K562 (cell line): ENCODE data around the gene VWA3A. TPM values are rescaled to one million over a fixed set of nuclear protein-coding genes. Genes with fewer than 3 reads are reported as not detected.

Experiments used
- ATAC-seq: fragments of 200-7000 bp; cut with Tn5 transposase; 3 replicates; pipeline ENCODE4 v1.9.1; 2020; ENCODE audit warnings: moderate library complexity
- Bru-seq: library from RNA; stranded (reverse); fragments of 400-500 nt; gene quantifications from one replicate; lab custom pipeline; 2021; lab: Mats Ljungman, UMichigan
- BruChase-seq, 2 experiments: library from RNA; stranded (reverse); fragments of 400-500 nt; gene quantifications; one replicate each; lab custom pipeline; 2021; lab: Mats Ljungman, UMichigan
- BruUV-seq: library from RNA; stranded (reverse); fragments of 400-500 nt; replicated peaks from 2 replicates; lab custom pipeline; 2021; lab: Mats Ljungman, UMichigan
- CTCF ChIA-PET: fragments of 300-600 bp; formaldehyde crosslinking; extraction: SDS; loops from one replicate; lab custom pipeline; 2021; ENCODE audit warnings: low intra/inter-chr PET ratio; lab: Yijun Ruan, JAX
- POLR2A ChIA-PET: fragments of 300-600, 350-650 bp; sonication (Branson Sonifier 250); formaldehyde crosslinking; extraction: SDS; loops from one replicate; lab custom pipeline; 2021; ENCODE audit warnings: antibody characterized with exemption, inconsistent platforms; lab: Yijun Ruan, JAX
- DNase-seq, 4 experiments: peaks; one replicate each; pipeline versions ENCODE4 v3.0.0 to v3.0.0-alpha.2; 2011 to 2018; ENCODE audit warnings: low spot score in 3 of 4, mixed read lengths in 3 of 4; ENCODE audit errors: extremely low read depth in 1 of 4
- FAIRE-seq: peaks from 2 replicates; lab custom pipeline; 2011; peaks lifted over from hg19 to GRCh38; lab: Jason Lieb, UNC
- H2AFZ ChIP-seq: 2 replicates; pipeline ENCODE4 v1.6.0; 2011; ENCODE audit warnings: low read depth, low read length, control low read depth, inconsistent platforms
- H3K27ac ChIP-seq: fragments of 200-600 bp; 3 replicates; pipeline ENCODE4 v1.8.0; 2011; ENCODE audit warnings: low read depth, mild to moderate bottlenecking, control low read depth, inconsistent platforms, low read length, moderate library complexity, mixed read lengths; ENCODE audit errors: extremely low read depth
- H3K27me3 ChIP-seq, 2 experiments: fragments of 300-600 bp in 1 of 2; 2 replicates in 1 of 2; 3 replicates in 1 of 2; pipeline versions ENCODE4 v1.6.0 to v1.8.0; 2011; ENCODE audit warnings: inconsistent platforms in 2 of 2, low read length in 2 of 2, mild to moderate bottlenecking in 1 of 2, mixed read lengths in 1 of 2, moderate library complexity in 1 of 2; ENCODE audit not compliant: control insufficient read depth in 2 of 2, insufficient read depth in 2 of 2
- H3K36me3 ChIP-seq: fragments of 300-600 bp; 3 replicates; pipeline ENCODE4 v1.8.0; 2011; ENCODE audit warnings: mild to moderate bottlenecking, low read length, inconsistent platforms; ENCODE audit not compliant: control insufficient read depth, insufficient read depth
- H3K4me1 ChIP-seq, 2 experiments: fragments of 200-600 bp in 1 of 2; replicated peaks in 1 of 2; 2 replicates in 1 of 2; 3 replicates in 1 of 2; pipeline versions ENCODE4 v1.5.1 to v1.8.0; 2011; ENCODE audit warnings: inconsistent platforms in 2 of 2, low read length in 2 of 2, mild to moderate bottlenecking in 1 of 2, mixed read lengths in 1 of 2, moderate library complexity in 1 of 2; ENCODE audit not compliant: control insufficient read depth in 2 of 2, insufficient read depth in 2 of 2
- H3K4me2 ChIP-seq: 2 replicates; pipeline ENCODE4 v1.6.1; 2011; ENCODE audit warnings: low read length, control low read depth, inconsistent platforms, mixed read lengths; ENCODE audit not compliant: insufficient read depth
- H3K4me3 ChIP-seq: fragments of 200-600 bp; sonication (generic), shearing (Covaris generic); 2 replicates; pipeline ENCODE4 v1.5.1; 2016; ENCODE audit warnings: control low read depth, inconsistent platforms
- H3K79me2 ChIP-seq: fragments of 200-600 bp; 3 replicates; pipeline ENCODE4 v1.8.0; 2011; ENCODE audit warnings: low read length, inconsistent platforms; ENCODE audit not compliant: control insufficient read depth, insufficient read depth
- H3K9ac ChIP-seq, 2 experiments: 2 replicates each; pipeline versions ENCODE4 v1.6.0 to v1.6.1; 2011; ENCODE audit warnings: low read depth in 2 of 2, low read length in 2 of 2, control low read depth in 1 of 2, inconsistent platforms in 1 of 2, mild to moderate bottlenecking in 1 of 2, mixed read lengths in 1 of 2; ENCODE audit not compliant: insufficient read depth in 1 of 2
- H3K9me1 ChIP-seq: one replicate; pipeline ENCODE4 v1.6.0; 2011; ENCODE audit warnings: inconsistent platforms, mild to moderate bottlenecking, low read length, moderate library complexity; ENCODE audit not compliant: control insufficient read depth, insufficient read depth
- H3K9me3 ChIP-seq: replicated peaks from 2 replicates; pipeline ENCODE4 v1.5.1; 2011; ENCODE audit warnings: low read depth, low read length, inconsistent platforms; ENCODE audit not compliant: control insufficient read depth, insufficient read depth
- H4K20me1 ChIP-seq: replicated peaks from 2 replicates; pipeline ENCODE4 v1.6.1; 2011; ENCODE audit warnings: low read length, inconsistent platforms, mixed read lengths; ENCODE audit not compliant: control insufficient read depth, insufficient read depth
- ATF7 ChIP-seq: fragments of 450-650 bp; IDR thresholded peaks from 2 replicates; pipeline ENCODE4 v1.7.1; 2014; ENCODE audit warnings: mild to moderate bottlenecking, moderate library complexity
- DDX20 ChIP-seq: fragments of 450-650 bp; IDR thresholded peaks from 2 replicates; pipeline ENCODE4 v1.6.1; 2016; ENCODE audit warnings: missing genetic modification characterization, low read depth, mild to moderate bottlenecking, missing compliant biosample characterization, moderate library complexity
- ETS1 ChIP-seq: conservative IDR thresholded peaks from 2 replicates; pipeline ENCODE4 v1.6.1; 2011; ENCODE audit warnings: low read depth, mild to moderate bottlenecking, low read length; ENCODE audit not compliant: control insufficient read depth
- FOXK2 ChIP-seq, 2 experiments: fragments of 450-650 bp; IDR thresholded peaks in 1 of 2; conservative IDR thresholded peaks in 1 of 2; 2 replicates each; pipeline ENCODE4 v1.6.1; 2016; ENCODE audit warnings: low read depth in 2 of 2, mild to moderate bottlenecking in 1 of 2
- GABPB1 ChIP-seq: sonication (generic); formaldehyde crosslinking; IDR thresholded peaks from 2 replicates; pipeline ENCODE4 v1.8.0; 2022; ENCODE audit warnings: mild to moderate bottlenecking, missing genetic modification reagents
- NONO ChIP-seq, 2 experiments: fragments of 200-400 bp in 1 of 2; fragments of 450-650 bp in 1 of 2; formaldehyde crosslinking in 1 of 2; IDR thresholded peaks; 2 replicates each; pipeline ENCODE4 v1.6.1; 2017; ENCODE audit warnings: low read depth in 2 of 2, mild to moderate bottlenecking in 2 of 2, moderate library complexity in 2 of 2, low read length in 1 of 2
- PRDM10 ChIP-seq: fragments of 450-650 bp; IDR thresholded peaks from 2 replicates; pipeline ENCODE4 v1.6.1; 2018; ENCODE audit not compliant: partially characterized antibody
- RFX1 ChIP-seq: fragments of 450-650 bp; IDR thresholded peaks from 2 replicates; pipeline ENCODE4 v1.6.1; 2016; ENCODE audit warnings: mild to moderate bottlenecking, moderate library complexity
- WGBS: fragments of 100-300 bp; shearing (Covaris generic); methylation state at CpG from one replicate; pipeline ENCODE4 v1.1.6; 2016; ENCODE audit warnings: low coverage, mixed read lengths; ENCODE audit not compliant: insufficient coverage; ENCODE audit errors: missing lambda C conversion rate; 5-methylcytosine and 5-hydroxymethylcytosine counted together
- in situ Hi-C: fragments of 300-500 bp; cut with MboI; formaldehyde crosslinking; loops from 4 replicates; pipeline ENCODE4 v1.15.0; 2018; ENCODE audit warnings: inconsistent platforms, mixed read lengths
- intact Hi-C: fragments of 100-400 bp; cut with micrococcal nuclease; formaldehyde crosslinking; loops from 2 replicates; pipeline ENCODE4 v1.14.2; 2022
- long read RNA-seq, 3 experiments: library from polyadenylated mRNA in 2 of 3; library from RNA in 1 of 3; unstranded in 2 of 3; stranded (forward) in 1 of 3; transcript quantifications; one replicate each; pipeline ENCODE4 v2.0.0, GENCODE V29; 2019 to 2022
- polyA minus RNA-seq, 3 experiments: library from RNA; depleted of rRNA, polyadenylated mRNA; stranded (reverse); fragments of >200 nt; gene quantifications; 2 replicates each; pipeline ENCODE4 v1.2.3, GENCODE V29; 2011
- polyA plus RNA-seq, 8 experiments: library from polyadenylated mRNA; depleted of rRNA in 4 of 8; stranded (reverse) in 5 of 8; unstranded in 3 of 8; fragments of >200 nt; fragmentation: Nextera tagmentation in 2 of 8; fragmentation: Illumina TruSeq in 1 of 8; extraction: Ambion mirVana in 2 of 8; extraction: Trizol in 1 of 8; gene quantifications; 2 replicates each; pipeline versions ENCODE4 v1.2.1 to v1.2.3, GENCODE V29; 2011 to 2014; ENCODE audit warnings: inconsistent platforms in 1 of 8, missing spikeins in 1 of 8
- total RNA-seq, 7 experiments: library from RNA; depleted of rRNA in 6 of 7; stranded (reverse); fragments of >200 nt in 6 of 7; fragmentation: Illumina TruSeq in 2 of 7; extraction: Trizol in 2 of 7; gene quantifications; 2 replicates each; pipeline versions ENCODE4 v1.2.1 to v1.2.3, GENCODE V29; 2011 to 2021; ENCODE audit warnings: low replicate concordance in 1 of 7

VWA3A gene
- total RNA-seq (2011; cell fraction: chromatin; rRNA removed; ENCODE audit: low replicate concordance): not detected in 2 replicates
- not detected in 2 replicates for total RNA-seq (2011; cell fraction: nucleolus; rRNA removed)
- total RNA-seq (2011; cell fraction: nucleoplasm; rRNA removed): not detected in 2 replicates
- not detected in 2 replicates for total RNA-seq (2014; rRNA removed)
- total RNA-seq (2014; rRNA removed; fragmentation: Illumina TruSeq; extraction: Trizol): not detected in 2 replicates
- total RNA-seq (2015; rRNA removed; fragmentation: Illumina TruSeq; extraction: Trizol): not detected in 2 replicates
- not detected in 2 replicates for total RNA-seq (2021)
- not detected in 2 replicates for polyA plus RNA-seq (2011; rRNA removed)
- 0.01 TPM in 1 of 2 replicates, not detected in the other for polyA plus RNA-seq (2011; cell fraction: cytosol; rRNA removed)
- polyA plus RNA-seq (2011; cell fraction: nucleus; rRNA removed): 0.26 TPM in 1 of 2 replicates, not detected in the other
- 0.03 TPM in 1 of 2 replicates, not detected in the other for polyA plus RNA-seq (2012)
- not detected in 2 replicates for polyA plus RNA-seq (2014; fragmentation: Illumina TruSeq; extraction: Trizol)
- polyA plus RNA-seq (2014; fragmentation: Nextera tagmentation; extraction: Ambion mirVana): not detected
- not detected in 2 replicates for polyA plus RNA-seq (2014; rRNA removed)
- not detected in 2 replicates for polyA minus RNA-seq (2011; rRNA and poly(A)+ RNA removed)
- not detected in 2 replicates for polyA minus RNA-seq (2011; cell fraction: cytosol; rRNA and poly(A)+ RNA removed)
- polyA minus RNA-seq (2011; cell fraction: nucleus; rRNA and poly(A)+ RNA removed): not detected in 2 replicates
- percentile 11 among the genes with signal in this experiment for Bru-seq, nascent RNA
- BruChase-seq, experiment 1, labeled RNA remaining after a 2-hour chase: percentile 5 among the genes with signal in this experiment
- percentile 12 among the genes with signal in this experiment for BruChase-seq, experiment 2, labeled RNA remaining after a 6-hour chase
- long read RNA-seq, experiment 1: 0 reads
- long read RNA-seq, experiment 2: 0 reads
- long read RNA-seq, experiment 3: 0 reads

GRCh38 chr16:22092143-22092933 lies at the start of gene VWA3A:
TSS of gene VWA3A (plus strand) at chr16:22092541. CDS start at chr16:22092638, 97 bp downstream.
- ChIA-PET CTCF (no interaction called here), POLR2A (interaction anchor here (0.5 to 1.2 kb wide), 3 partner anchors 12 to 149 kb away, joined by 3 read pairs; no protein-coding TSS in a partner anchor)
- Histone ChIP-seq H2AFZ (no peak within 1 kb of the TSS), H3K9ac (no peak within 1 kb of the TSS), H3K36me3 (no peaks in the 10 kb centered on the region), H3K4me1 (no peaks in the 10 kb centered on the region; a peak in 2 of 5 replicates), H4K20me1 (no peaks in the 10 kb centered on the region), H3K4me3 (no peak within 1 kb of the TSS), H3K4me2 (no peak within 1 kb of the TSS), H3K27ac (no peak within 1 kb of the TSS), H3K9me3 (no peaks in the 10 kb centered on the region), H3K9me1 (no peaks in the 10 kb centered on the region), H3K27me3 (peaks cover 5 to 8% of the 10 kb centered on the region in 2 experiments; a peak in 4 of 5 replicates), H3K79me2 (no peaks in the 10 kb centered on the region)
- TF ChIP-seq GABPB1 (CRISPR knock-in tag): no peak
- peak; percentile 56 for TF ChIP-seq RFX1
- peak; percentile 97 for TF ChIP-seq PRDM10
- peak in 1 of 2 experiments; percentile 46; a peak in 1 of 4 replicates for TF ChIP-seq FOXK2 (conservative IDR thresholded peaks at IDR 0.05 in 1 of 2, IDR thresholded peaks at IDR 0.05 in 1 of 2; ENCODE audit: low read depth in 2 of 2)
- no peak for TF ChIP-seq DDX20
- 0 out of 4 replicates have a peak, but pooled peaks of 1 of the 2 experiments have one; percentile 21 for TF ChIP-seq NONO (IDR thresholded peaks at IDR 0.05; ENCODE audit: low read depth in 2 of 2, low read length in 1 of 2)
- 0 out of 2 replicates have a peak, but pooled peaks have one; percentile 25 for TF ChIP-seq ATF7
- no peak for TF ChIP-seq ETS1
- WGBS: 3% methylated on average over 9 of the region's 9 CpGs
- FAIRE-seq (no peak), ATAC-seq (no peak), DNase-seq (no peak)
- intact Hi-C loops (no loop called here), in situ Hi-C loops (no loop called here)
- BruUV-seq: no TSS peak
